GM18508 (cell line): Measurements from ENCODE around the gene TAGAP.
"Not testable (repeated sequence)": the region's sequence is repeated elsewhere in the genome, so short reads cannot be mapped to it uniquely, and the experiment has no call there.

ENCODE experiments used
- ATAC-seq: cut with Tn5 transposase; IDR thresholded peaks from one replicate; pipeline ENCODE4 v1.9.1; 2021; ENCODE audit warnings: moderate number of reproducible peaks; ENCODE audit not compliant: insufficient read depth, unreplicated experiment

The TAGAP gene

DNA sequence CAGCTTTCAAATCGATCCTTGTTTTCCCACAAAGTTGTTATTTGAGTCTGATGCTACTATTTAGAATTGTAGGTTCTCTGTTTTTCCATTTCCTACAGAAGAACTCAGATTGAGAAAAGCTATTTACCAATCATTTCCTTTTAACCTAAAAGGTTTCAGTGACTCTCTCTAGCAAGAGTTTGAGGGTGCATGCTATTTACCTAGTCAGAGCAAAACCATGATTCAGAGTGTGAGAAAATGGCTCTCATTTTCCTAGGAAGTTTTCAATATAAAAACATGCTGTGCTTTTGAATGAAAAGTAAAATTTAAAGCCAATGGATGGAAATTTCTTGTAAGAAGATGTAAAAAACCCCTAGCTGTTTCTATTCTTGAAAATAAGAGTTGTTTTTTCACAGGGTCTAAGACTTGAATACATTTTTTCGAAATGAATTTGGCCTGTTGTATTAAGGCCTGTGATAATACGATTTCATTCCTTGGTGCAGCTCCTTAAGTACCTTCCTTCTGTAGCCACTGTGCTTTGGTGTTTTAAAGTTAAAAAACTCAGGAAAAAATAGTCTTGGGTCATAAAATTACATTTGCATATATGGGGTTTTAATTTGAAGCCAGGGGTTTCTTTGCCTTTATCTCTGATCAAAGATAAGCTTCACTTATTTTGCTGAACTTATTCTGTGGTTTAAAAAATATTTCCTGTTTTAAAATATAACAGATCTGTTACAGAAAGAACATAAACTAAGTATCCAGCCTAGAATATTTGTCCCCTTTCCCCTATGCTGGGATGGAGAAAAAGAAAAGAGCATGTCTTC lies 26.8 kb downstream of the TAGAP start:
- ATAC-seq, result no peak

DNA sequence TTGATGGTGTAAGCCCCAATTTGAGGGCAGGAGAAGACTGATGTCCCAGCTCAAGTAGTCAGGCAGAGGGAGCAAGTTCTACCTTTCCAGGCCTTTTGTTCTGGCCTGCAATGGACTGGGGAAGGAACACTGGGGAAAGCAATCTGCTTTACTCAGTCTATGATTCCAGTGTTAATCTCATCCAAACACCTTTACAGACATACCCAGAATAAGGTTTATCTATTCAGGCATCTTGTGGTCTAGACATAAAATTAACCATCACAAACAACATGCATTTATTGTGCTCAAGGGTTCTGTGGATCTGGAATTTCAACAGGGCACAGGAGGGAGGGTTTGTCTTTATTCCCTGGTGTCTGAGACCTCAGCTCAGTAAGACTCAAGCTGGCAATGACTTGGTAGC lies 30.4 kb downstream of the TAGAP start:
- ATAC-seq, result no peak

DNA sequence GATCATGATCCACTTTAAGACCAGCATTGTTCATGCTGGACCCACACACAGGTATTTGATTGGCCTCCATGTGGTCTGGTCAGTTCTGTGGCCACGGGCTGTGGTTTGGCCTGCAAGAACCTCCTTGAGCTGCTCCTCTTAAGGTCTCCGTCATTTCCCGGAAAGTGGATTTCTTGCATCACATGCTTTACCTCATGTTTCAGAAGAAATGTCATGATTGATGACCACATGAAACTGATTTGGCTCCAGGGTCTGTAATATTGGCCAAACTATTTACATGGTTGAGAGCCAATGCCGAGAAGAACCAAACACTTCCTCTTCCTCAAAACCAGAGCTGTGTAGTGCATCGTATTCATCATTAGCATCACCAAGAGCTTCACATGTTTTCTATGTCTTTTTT lies 31.6 kb downstream of the TAGAP start:
- no peak for ATAC-seq

DNA sequence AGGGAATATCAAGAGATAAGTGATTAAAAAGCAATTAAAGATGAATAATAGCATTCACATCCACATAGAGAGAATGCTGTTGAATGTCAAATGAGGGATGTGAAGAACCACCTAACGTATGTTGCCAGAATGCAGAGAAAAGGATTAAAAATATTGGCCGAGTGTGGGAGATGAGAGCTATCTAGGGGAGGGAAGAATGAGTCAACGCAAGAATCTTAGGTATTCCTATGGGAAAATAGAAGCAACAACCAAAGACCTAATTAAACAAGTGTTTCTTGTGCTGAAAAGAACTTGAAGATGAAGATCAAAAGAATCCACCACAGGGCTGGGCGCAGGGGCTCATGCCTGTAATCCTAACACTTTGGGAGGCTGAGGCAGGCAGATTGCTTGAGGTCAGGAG lies 32.6 kb downstream of the TAGAP start:
- ATAC-seq, result no peak

DNA sequence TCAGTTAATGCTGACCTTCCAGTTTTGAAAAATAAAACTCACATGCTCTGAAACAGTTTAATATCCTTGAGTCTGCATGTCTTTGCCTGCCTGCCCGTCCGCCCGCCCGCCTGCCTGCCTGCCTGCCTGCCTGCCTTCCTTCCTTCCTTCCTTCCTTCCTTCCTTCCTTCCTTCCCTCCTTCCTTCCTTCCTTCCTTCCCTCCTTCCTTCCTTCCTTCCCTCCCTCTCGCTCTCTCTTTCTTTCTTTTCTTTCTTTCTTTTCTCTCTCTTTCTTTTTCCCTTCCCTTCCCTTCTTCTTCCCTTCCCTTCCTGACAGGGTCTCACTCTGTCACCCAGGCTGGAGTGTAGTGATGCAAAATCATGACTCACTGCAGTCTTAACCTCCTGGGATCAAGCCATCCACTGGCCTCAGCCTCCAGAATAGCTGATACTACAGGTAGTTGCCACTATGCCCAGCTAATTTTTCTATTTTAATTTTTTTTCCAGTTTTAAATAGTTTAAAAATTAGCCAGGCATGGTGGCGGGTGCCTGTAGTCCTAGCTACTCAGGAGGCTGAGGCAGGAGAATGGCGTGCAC lies 34.7 kb downstream of the TAGAP start:
- not testable (repeated sequence) for ATAC-seq

DNA sequence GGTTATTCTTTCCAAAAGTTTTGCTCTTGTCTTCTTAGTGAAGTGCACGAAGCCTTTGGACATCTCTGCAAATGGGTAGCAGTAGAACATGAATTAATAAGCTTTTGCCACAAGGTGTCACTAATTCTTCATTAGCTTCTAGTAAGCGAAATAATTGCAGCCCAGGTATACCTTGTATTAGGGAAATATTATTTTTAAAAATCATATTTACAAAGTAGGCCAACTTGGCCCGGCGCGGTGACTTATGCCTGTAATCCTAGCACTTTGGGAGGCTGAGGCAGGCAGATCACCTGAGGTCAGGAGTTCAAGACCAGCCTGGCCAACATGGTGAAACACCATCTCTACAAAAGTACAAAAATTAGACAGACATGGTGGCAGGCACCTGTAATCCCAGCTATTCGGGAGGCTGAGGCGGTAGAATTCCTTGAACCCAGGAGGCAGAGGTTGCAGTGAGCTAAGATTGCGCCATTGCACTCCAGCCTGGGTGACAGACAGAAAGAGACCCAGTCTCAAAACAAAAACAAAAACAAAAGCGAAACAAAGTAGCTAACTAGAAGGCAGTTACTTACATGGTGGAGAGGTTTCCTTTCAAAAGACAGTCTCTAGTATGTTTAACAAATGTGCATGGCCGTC lies 36.0 kb downstream of the TAGAP start:
- ATAC-seq, result no peak

DNA sequence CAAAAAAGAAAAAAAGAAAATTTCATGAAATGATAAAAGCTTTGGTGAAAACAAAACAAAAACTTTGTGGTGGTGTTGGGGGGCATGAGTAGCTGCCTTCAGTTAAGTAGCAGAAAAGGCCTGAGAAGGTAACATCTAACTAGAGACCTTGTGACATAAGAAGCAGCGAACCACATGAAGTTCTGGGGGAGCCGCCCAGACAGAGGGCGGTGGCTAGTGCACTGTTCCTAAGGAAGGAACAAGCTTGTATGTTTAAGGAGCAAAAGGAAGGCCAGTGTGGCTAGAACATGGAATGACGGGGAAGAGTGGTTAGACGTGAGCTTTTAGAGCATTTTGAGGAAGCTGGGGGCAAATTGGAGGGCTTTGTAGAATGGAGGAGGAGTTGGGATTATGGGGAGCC lies 37.3 kb downstream of the TAGAP start:
- ATAC-seq, result no peak

DNA sequence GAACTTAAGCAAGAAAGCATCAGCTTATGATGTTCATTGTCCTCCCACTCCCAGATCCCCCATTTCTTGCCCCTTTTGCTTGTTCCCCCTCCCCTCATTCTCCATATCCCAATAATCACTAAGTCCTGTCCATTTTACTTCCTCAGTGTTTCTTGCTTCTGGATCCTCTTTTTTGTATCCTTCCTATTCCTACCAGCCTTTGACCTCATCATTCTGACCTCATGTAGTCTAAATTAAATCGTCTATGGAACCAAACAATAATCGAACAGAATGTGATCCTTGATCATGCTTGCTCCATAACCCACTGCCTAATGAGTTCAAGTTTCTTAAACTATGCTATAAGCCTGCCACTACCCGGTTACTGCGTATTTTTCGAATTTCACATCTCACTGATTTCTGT lies 39.4 kb downstream of the TAGAP start:
- no peak for ATAC-seq

DNA sequence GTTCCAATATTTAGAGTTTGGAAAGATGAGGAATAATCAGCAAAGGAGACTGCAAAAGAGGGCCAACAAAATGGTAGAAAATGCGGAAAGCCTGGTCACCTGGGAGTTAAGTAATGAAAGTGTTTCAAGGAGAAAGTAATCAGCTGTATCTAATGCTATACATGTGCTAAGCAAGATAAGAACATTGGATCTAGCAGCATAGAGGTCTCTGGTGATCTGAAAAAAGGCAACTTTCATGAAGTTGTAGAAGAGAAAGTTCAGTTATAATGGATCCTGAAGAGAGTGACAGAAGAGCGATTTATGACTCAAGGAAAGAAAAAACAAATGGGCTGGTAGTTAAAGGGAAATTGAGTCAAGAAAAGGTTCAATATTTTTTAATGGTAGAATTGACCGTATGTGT lies 40.2 kb downstream of the TAGAP start:
- no peak for ATAC-seq

DNA sequence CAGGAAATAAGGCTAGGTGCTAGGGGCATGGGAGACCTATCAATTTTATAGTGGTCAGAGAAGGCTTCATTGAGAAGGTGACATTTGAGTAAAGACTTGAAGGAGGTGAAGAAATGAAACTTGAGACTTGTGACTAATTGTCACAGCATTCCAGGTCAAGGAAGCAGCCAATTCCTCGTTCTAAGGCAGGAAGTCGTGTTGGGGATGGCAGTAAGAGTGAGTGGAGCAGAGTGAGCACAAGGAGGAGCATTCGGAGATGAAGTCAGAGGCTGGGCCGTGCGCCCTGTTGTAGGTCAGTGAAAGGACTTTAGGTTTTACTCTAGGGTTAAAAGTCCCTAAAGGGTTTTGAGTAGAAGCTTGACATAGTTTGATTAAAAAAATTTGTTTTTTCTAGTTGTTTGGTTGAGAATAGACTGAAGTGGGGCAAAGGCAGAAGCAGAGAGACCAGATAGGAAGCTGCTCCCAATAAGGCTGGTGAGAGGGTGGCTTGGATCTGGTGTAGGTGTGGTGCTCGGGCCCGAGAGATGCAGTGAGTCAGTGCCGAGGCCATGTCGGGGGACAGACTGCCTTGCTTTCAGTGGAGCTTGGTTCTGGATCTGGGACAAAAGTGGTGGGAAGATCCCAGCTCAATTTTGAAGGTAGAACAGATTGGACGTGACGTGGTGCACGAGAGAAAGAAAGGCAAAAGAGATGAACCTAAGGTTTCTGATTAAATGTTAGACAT lies 42.2 kb downstream of the TAGAP start:
- ATAC-seq, result no peak

DNA sequence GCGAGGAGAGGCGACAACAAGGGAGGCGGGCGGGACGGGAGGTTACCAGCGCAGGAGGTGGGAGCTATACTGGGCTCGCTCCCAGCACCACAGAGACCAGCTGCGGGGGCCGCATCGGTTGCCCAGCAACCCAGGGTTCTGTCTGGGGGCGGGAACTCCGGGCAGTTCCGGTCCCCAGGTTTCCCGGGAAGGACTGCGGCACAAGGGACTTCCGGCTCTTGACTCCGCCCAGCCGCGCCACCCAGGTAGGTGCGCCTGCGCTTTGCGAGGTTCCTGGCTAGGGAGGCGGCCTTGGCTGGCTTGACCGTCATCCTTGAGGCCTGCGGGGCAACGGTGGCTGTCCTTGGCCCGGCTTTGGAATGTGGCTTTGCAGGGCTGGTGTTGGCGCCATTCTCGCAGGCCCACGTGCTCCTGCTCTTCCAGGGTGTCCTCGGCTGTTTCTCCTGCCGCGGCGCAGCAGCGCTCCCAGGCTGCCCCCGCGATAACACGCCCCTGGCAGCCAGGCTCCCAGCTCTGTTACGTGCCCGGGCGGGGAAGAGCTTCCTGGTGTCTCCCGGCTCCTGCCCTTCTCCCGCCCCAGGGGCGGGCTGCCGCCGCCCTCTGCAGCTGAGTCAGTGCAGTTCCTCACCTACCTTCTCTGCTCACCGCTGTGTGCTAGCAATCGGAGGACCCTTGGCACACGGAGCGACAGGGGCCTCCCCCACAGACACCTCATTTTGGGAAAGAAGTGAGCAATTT lies 45.0 kb downstream of the TAGAP start, which contains the start of gene RSPH3:
Gene RSPH3, minus strand, starts transcription at position 537 of the 738 bp plus-strand sequence. CDS start 652 bp downstream, outside the sequence.
- peak; percentile 74 for ATAC-seq

DNA sequence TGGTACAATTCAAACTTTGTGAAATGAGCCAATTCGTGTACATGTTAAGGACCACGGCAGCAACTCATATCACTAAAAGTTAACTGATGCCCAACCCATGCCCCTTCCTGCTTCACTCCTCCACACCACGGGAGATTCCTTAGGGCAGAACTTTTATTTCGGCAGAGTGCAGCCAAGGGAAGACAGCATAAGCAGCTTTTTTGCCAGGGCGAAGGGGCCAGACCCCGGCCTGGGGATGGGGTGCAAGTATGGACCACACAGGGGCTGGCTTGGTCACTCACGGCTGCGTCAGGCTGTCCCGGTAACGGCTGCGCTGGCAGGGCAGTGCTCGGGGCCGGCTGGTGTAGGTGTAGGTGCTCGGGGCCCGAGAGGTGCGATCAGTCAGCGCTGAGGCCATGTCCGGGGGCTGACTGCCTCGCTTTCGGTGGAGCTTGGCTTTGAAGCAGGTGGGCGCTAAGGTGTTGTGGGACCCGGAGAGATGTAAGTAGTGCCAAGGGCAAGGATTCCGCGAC lies 45.6 kb downstream of the TAGAP start:
- ATAC-seq, result peak; percentile 14

DNA sequence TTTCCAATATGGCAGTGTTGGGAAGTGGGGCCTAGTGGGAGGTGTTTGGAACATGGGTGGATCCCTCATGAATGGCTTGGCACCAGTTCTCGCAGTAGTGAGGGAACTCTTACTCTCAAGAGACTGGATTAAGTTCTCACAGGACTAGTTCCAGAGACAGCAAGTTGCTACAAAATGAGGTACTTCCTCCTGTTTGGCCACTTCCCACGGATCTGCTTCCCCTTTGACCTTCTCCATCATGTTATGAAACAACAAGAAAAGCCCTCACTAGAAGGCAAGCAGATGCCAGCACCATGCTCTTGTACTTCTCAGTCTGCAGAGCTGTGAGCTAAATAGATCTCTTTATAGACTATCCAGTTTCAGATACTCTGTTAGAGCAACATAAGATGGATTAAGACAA lies 47.9 kb downstream of the TAGAP start:
- no peak for ATAC-seq

DNA sequence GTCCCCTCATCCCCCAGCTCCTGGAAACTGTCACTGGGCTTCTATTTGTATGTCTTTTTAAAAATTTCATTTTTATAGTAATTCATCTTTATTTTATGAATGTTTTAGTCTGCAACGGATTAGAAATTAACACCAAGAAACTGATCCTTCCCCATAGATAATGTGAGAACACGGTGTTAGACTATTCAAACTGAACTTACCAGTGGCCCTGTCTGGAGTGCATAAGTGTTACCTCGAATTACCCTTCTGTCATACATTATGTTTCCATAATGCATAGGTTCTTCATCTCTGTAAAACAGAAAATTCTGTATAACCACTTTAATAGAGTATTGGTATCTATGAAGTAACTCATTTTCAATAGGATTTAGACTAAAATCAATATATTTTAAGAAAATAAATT lies 51.2 kb downstream of the TAGAP start:
- no peak for ATAC-seq

DNA sequence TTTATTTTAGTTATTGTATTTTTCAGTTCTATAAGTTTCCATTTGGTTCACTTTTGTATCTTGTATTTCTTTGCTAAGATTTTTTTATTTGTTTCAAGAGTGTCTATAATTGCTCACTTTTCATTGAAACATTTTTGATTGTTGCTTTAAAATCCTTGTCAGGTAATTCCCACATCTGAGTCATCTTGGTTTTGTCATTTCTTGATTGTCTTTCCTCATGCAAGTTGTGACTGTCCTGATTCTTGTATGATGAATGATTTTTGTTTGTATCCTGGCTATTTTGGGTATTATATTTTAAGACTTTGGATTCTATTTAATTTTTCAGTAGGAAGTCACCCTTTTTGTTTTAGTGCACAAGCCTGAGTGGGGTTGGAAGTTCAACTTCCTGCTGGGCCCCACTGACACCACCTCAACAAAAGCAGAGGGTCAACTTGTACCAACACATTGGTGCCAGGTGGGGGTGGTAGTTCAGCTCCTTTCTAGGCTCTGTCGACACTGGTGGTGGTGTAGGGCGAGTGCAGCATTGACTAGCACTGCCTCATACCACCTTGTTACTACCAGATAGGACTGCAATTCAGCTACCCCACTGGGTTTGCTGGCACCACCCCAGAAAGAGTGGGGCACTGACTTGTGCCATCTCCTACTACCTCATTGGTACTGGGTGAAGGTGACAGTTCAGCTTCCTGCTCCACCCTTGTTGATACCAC lies 53.6 kb downstream of the TAGAP start:
- ATAC-seq, result no peak

DNA sequence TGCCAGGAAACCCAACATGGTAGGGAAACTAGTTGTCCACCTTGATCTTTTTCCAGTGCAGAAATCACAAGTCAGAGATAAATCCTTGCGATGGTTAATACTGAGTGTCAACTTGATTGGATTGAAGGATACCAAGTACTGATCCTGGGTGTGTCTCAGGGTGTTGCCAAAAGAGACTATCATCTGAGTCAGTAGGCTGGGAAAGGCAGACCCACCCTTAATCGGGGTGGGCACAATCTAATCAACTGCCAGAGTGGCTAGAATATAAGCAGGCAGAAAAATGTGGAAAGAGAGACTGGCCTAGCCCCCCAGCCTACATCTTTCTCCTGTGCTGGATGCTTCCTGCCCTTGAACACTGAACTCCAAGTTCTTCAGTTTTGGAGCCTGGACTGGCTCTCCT lies 55.1 kb downstream of the TAGAP start:
- ATAC-seq, result not testable (repeated sequence)

DNA sequence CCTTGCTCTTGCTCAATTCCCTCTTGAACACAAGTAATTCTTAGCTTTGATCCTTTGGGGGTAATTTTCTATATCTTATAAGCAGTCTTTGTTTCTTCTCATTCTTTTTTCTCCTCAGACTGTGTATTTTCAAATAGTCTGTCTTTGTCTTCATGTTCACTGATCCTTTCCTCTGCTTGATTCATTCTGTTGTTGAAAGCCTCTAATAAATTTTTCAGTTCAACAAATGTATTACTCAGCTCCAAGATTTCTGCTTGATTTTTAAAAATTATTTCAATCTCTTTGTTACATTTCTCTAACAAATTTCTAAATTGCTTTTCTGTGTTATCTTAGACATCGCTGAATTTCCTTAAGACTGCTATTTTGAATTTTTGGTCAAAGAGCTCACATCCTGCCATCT lies 56.3 kb downstream of the TAGAP start:
- no peak for ATAC-seq

DNA sequence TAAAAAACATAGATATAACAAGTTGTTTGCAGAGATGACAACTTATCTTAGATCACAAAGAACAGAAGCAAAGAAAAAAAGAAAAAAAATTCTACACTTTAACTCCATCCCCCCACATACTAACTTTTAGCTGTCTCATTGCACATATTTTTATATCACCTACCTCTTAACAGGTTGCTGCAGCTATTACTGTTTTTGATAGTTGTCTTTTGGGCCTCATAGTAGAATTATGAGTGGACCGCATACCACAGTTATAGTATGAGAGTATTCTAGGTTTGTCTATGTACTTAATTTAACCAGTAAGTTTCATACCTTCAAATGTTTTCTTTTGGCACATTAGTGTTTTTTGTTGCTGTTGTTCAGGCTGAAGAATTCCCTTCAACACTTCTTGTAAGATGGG lies 57.1 kb downstream of the TAGAP start:
- no peak for ATAC-seq
